Left cardiac atrium (tissue), 4 donors: ENCODE measurements around the gene XXYLT1. TPM values are rescaled to one million over a fixed set of nuclear protein-coding genes. Genes with fewer than 3 reads are reported as not detected.
"Not testable (repeated sequence)": the region's sequence is repeated elsewhere in the genome, so short reads cannot be mapped to it uniquely, and the experiment has no call there.

ENCODE experiments used
- ATAC-seq, 2 donors: fragments of 200-7000 bp; cut with Tn5 transposase; one replicate each; pipeline ENCODE4 v1.9.1; 2020; ENCODE audit warnings: mild to moderate bottlenecking in 2 of 2, moderate library complexity in 2 of 2
- DNase-seq: peaks from one replicate; pipeline ENCODE4 v3.0.0-alpha.2; 2020
- intact Hi-C, 2 donors: fragments of 100-400 bp; cut with DNase I; formaldehyde crosslinking; loops; one replicate each; pipeline versions ENCODE4 v1.14.1 to v1.15.1; 2022 to 2023
- total RNA-seq, 2 donors: library from RNA; stranded (reverse); fragmentation: NEBNext Ultra II Directional; extraction: Animal tissue kit (Norgen Biotek cat#: 25700); gene quantifications; one replicate each; pipeline ENCODE4 v1.2.1, GENCODE V29; 2021
- donor health status: DM: no; HTN: yes; CAD: no.
- donor health status: DM: no; HTN: yes; CAD: no; lungs with severe emphysema.
- donor health status: DM: yes; HTN: yes; CAD: no.
- donor health status: Dilated cardiomyopathy.

Gene XXYLT1
- total RNA-seq, 2 donors from 2014 or later: 4.2 to 8.8 TPM

DNA sequence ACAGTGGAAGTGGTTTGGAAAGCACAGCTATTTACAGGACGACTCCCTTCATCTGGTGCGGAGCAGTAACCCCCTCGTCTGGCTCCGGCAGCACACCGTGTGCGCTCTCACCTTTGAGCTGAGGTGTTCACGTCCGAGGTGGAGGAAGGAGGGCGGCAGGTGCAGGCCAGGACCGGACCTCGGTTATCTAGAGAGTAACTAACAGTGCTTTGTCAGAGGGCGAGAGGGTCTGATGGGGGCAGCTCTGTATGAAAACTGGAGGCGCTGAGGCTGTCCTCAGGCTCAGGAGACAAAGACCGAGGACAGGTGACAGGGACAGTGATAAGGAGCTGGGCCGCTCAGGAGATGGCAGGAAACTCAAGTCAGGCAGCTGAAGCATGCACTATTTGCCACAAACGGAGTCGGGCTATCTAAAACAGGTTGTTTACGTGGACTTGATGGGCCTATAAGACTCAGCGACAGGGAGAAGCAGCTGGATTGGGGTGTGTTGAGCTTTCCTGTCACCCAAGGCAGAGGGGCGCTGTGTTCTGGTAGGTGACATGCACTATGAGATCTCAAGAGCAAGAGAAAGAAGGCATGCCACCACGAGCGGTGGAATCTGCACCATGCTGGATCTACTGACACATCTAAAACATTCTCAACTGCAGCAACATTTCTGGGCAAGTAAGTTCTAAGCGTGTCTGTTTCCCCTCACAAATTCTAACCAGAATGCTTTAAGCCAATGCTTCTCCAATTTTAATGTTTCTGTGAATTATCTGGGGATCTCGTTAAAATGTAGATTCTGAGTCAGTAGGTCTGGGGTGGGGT is 155.2 kb downstream of the XXYLT1 start:
- DNase-seq: no peak
- no peak for ATAC-seq
- intact Hi-C loops: no loop called here

DNA sequence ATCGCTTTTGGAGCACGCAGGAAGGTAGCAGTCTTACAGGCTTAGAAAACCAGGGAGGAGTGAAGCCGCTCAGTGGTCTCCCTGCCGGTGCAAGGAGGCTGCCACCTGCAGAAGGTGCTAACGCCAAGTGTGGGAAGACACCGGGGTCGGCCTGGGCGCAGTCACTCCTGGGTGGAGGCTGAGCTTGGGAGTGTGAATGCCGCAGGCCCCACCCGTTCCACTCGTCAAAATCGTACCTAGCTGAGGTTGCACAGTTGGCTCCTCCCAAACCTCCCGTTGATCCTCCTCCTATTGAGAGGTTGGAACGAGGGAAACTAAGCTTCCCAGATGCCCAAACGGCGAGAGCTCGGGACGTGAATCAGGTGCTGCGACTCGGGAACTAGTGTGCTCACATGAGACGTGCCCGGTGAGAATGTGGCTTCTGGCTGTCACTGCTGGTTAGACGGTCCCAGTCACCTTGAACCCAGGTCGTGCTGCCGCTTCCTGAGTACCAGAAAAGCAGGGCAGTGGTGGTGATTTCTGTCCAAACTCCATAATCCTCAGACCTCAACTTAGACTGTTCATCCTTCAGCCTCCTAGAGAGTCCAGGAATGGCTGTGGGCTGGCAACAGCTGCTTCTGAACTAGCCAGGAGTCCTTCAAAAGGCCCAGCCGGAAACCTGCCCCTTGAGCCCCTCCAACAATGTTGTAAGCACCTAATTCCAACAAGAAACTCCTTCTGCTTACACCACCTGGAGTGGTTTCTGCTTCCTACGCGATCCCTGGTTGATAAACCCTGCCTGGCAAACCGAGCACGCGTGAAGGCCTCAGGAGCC is 156.0 kb downstream of the XXYLT1 start:
- intact Hi-C loops: no loop called here

GRCh38 chr3:195113536-195114425 is 157.2 kb downstream of the XXYLT1 start:
- intact Hi-C loops: no loop called here
- ATAC-seq (no peak), DNase-seq (no peak)

More for the DNA sequence above, 156.0 kb downstream of the XXYLT1 start:
- DNase-seq (no peak), ATAC-seq (no peak)

- ATAC-seq: no peak
- intact Hi-C loops: no loop called here
- no peak for DNase-seq
Measured at GRCh38 chr3:195113048-195113447, 157.9 kb downstream of the XXYLT1 start.

GRCh38 chr3:195112361-195112791 is 158.6 kb downstream of the XXYLT1 start:
- intact Hi-C loops: no loop called here
- no peak for ATAC-seq
- no peak for DNase-seq

- DNase-seq (no peak), ATAC-seq (no peak)
- intact Hi-C loops: no loop called here
Measured at GRCh38 chr3:195111766-195112165, 159.2 kb downstream of the XXYLT1 start.

GRCh38 chr3:195111319-195111705 is 159.6 kb downstream of the XXYLT1 start:
- no peak for ATAC-seq
- no peak for DNase-seq

DNA sequence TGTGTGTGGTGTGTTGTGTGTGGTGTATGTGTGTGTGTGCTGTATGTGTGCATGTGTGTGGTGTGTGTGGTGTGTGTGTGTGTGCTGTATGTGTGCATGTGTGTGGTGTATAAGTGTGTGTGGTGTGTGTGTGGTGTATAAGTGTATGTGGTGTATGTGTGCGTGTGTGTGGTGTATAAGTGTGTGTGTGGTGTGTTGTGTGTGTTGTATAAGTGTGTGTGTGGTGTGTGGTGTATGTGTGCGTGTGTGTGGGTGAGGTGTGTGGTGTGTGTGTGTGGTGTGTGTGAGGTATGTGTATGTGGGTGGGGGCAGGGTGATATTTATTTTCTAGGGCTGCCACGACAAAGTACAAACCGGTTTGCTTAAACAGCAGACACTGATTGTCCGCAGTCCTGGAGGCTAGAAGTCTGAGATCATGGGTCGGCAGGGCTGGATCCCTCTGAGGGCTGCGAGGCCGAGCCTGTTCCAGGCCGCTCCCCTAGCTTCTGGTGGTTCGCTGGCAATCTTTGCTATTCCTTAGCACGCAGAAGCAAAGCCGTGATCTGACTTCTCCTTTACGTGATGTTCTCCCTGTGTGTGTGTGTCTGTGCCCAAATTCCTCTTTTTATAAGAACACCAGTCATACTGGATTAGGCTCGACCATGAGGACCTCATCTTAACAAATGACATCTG is 160.2 kb downstream of the XXYLT1 start:
- intact Hi-C loops: no loop called here
- ATAC-seq (peak; percentile 64 to 68), DNase-seq (peak; percentile 62)

More at GRCh38 chr3:195111319-195111705, 159.6 kb downstream of the XXYLT1 start:
- intact Hi-C loops: no loop called here

- intact Hi-C loops: loop anchor here (5.0 to 10.0 kb wide), 2 partner anchors 104 to 427 kb away; no protein-coding TSS in a partner anchor
- no peak for DNase-seq
Measured at GRCh38 chr3:195109098-195109657, 161.8 kb downstream of the XXYLT1 start.

DNA sequence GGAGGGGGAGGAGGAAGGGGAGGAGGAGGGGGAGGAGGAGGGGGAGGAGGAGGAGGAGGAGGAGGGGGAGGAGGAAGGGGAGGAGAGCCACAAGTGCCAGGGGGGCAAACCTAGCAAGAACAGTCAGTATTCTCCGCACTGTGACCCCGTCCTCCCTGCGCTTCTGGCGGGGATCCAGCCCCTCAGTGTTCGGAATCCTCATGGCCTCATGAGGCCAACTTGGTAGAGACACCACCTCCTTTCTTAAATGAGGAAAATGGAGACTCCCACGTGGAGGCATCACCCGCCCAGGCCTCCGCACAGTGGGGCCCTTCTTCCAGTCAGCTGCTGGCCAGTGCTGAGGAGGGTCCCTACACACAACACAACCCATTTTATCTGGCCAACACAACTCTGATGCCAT is 163.4 kb downstream of the XXYLT1 start:
- no peak for ATAC-seq
- DNase-seq: no peak
- intact Hi-C loops: loop anchor here (5.0 to 10.0 kb wide), 2 partner anchors 103 to 425 kb away; no protein-coding TSS in a partner anchor

More at GRCh38 chr3:195109098-195109657, 161.8 kb downstream of the XXYLT1 start:
- no peak for ATAC-seq

GRCh38 chr3:195107031-195107430 is 163.9 kb downstream of the XXYLT1 start:
- ATAC-seq, DNase-seq: not testable (repeated sequence)
- intact Hi-C loops: loop anchor here (5.0 to 10.0 kb wide), 2 partner anchors 102 to 425 kb away; no protein-coding TSS in a partner anchor

DNA sequence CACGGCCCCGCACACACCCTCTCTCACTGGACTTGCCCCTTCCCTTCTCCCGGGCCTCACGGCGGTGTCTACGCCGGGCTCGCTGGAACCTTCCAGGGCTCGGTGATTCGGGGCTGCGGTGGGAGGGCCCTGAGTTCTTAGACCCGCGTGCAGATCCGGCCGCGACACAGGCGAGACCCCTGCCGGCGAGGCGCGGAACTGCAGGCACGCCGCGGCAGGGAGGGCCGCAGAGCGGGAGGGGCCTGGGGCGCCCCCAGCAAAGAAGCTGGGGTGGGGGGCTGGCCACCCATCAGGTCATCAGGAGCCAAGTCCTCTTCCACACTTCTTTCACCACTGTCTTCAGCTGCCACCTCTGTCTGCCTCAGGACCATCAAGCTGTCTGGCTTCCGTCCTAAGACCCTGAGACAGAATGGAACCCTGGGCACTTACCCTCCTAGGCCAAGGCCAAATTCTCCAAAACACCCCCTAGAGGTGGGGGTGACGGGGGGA is 164.5 kb downstream of the XXYLT1 start:
- intact Hi-C loops: loop anchor here (1.0 to 10.0 kb wide), 3 partner anchors 102 to 424 kb away; no protein-coding TSS in a partner anchor
- peak; percentile 80 to 86 for ATAC-seq
- DNase-seq: peak; percentile 82

DNA sequence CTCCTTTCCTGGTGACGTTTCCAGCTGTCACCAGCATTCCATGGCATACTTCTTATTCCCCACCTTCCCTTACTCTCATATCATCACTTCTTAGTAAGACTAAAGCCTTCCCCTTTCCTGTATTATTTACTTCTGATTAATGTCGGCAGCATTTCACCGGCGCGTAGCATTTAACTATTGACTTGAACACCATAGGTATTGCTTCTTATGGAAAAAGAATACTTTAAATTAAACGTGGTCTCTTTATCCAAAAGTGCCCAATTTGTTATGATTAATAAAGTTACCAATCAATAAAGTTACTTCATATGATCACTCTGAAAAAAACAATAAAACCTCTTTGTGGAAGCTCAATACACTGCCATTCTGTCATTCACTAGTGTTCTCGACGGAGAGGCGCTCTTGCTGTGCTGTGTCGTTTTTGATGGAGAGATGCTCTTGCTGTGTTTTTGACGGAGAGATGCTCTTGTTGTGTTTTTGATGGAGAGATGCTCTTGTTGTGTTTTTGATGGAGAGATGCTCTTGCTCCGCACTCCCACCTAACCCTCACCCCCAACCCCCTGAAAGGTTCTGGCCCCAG is 165.0 kb downstream of the XXYLT1 start:
- ATAC-seq (no peak), DNase-seq (no peak)
- intact Hi-C loops: loop anchor here (1.0 to 10.0 kb wide), 3 partner anchors 101 to 424 kb away; no protein-coding TSS in a partner anchor

DNA sequence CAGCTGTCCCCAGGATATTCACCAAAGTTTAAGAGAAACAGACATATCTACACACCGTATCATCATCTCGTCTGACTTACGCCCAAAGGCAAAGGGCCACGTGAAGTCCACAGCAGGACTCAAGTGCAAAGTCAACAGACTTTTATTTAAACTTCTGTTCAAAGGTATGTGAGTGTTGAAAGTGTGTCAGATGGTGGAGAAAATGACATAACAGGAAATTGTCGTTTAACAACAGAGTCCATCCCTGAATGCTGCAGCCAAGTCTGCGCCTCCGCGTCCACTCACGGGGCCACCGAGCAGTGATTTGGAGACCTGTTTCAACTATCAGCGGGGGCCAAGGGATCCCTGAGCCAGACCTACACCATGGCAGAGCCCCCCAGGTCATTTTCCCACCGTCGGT is 165.6 kb downstream of the XXYLT1 start:
- intact Hi-C loops: loop anchor here (5.0 to 10.0 kb wide), 2 partner anchors 101 to 423 kb away; no protein-coding TSS in a partner anchor
- ATAC-seq: no peak
- DNase-seq: peak; percentile 19

GRCh38 chr3:195104340-195104739 is 166.6 kb downstream of the XXYLT1 start:
- peak; percentile 9 for DNase-seq
- intact Hi-C loops: loop anchor here (10.0 kb wide), 1 partner anchor 100 kb away; no protein-coding TSS in a partner anchor

GRCh38 chr3:195103623-195104022 is 167.3 kb downstream of the XXYLT1 start:
- intact Hi-C loops: loop anchor here (10.0 kb wide), 1 partner anchor 99 kb away; no protein-coding TSS in a partner anchor
- DNase-seq (no peak), ATAC-seq (no peak)

More at GRCh38 chr3:195104340-195104739, 166.6 kb downstream of the XXYLT1 start:
- no peak for ATAC-seq
